ENCODE data around the gene RALGPS2.

DNA sequence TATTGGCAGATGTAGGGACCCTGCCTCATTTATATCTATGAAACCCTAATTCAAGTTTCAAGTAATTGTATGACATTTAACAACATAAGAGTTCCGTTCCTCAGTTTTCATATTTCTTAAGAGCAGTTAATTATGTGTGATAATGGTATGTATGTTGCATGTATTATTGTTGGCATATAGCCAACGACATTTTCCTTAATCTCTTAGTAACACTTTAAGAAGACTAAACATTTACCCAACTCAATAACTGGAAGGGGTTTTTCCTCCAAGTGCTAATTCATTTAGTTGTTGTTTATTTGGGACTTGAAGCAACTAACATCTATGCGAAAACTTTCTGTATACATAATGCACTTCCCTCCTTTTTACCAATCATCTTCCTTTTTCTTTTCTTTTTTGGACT, 1.5 kb upstream of the RALGPS2 start:
- TF ChIP-seq CTCF (IDR thresholded peaks at IDR 0.05) (no peak), POLR2A (IDR thresholded peaks at IDR 0.05) (no peak), EP300 (IDR thresholded peaks at IDR 0.05) (no peak)

All from tibial nerve (tissue), 4 donors.